SK-N-SH (cell line): ENCODE data around the gene CUBN. TPM values are rescaled to one million over a fixed set of nuclear protein-coding genes. Genes with fewer than 3 reads are reported as not detected.

Experiments
- CTCF ChIA-PET: fragments of 300-600, 350-600 bp; formaldehyde crosslinking; extraction: SDS; loops from one replicate; lab custom pipeline; 2021; lab: Yijun Ruan, JAX
- POLR2A ChIA-PET: fragments of 350-600 bp; sonication (Branson Sonifier 250); formaldehyde crosslinking; extraction: SDS; loops from one replicate; lab custom pipeline; 2020; ENCODE audit warnings: antibody characterized with exemption, inconsistent platforms; lab: Yijun Ruan, JAX
- DNase-seq: peaks from one replicate; pipeline ENCODE4 v3.0.0; 2012
- H2AFZ ChIP-seq: fragments of 200-600 bp; sonication (generic); 2 replicates; pipeline ENCODE4 v1.8.1; 2016; ENCODE audit warnings: antibody characterized with exemption, mild to moderate bottlenecking, low read depth
- H3F3A ChIP-seq: fragments of 200-600 bp; sonication (generic); replicated peaks from 2 replicates; pipeline ENCODE3; 2016; ENCODE audit warnings: antibody characterized with exemption, mild to moderate bottlenecking; ENCODE audit not compliant: insufficient read depth
- H3K27ac ChIP-seq, 2 experiments: fragments of 200-500 bp in 1 of 2; fragments of 200-600 bp in 1 of 2; sonication (Bioruptor generic) in 1 of 2; sonication (generic), shearing (Covaris generic) in 1 of 2; 2 replicates each; pipeline versions ENCODE4 v1.5.1 to v1.6.1; 2014 to 2016; ENCODE audit warnings: low read depth in 2 of 2, inconsistent platforms in 1 of 2, low read length in 1 of 2, mild to moderate bottlenecking in 1 of 2, mixed read lengths in 1 of 2
- H3K27me3 ChIP-seq: fragments of 200-600 bp; sonication (generic), shearing (Covaris generic); 2 replicates; pipeline ENCODE4 v1.6.1; 2016; ENCODE audit warnings: mixed run types; ENCODE audit not compliant: insufficient read depth
- H3K36me3 ChIP-seq, 2 experiments: fragments of 200-500 bp in 1 of 2; fragments of 200-600 bp in 1 of 2; sonication (Bioruptor generic) in 1 of 2; sonication (generic) in 1 of 2; replicated peaks in 1 of 2; 2 replicates each; pipeline versions ENCODE3 to v1.5.1; 2014 to 2016; ENCODE audit warnings: low read length in 1 of 2, mild to moderate bottlenecking in 1 of 2; ENCODE audit not compliant: insufficient read depth in 2 of 2, control insufficient read depth in 1 of 2
- H3K4me1 ChIP-seq, 2 experiments: fragments of 200-500 bp in 1 of 2; fragments of 200-600 bp in 1 of 2; sonication (Bioruptor generic) in 1 of 2; sonication (generic), shearing (Covaris generic) in 1 of 2; 2 replicates each; pipeline versions ENCODE4 v1.5.1 to v1.6.1; 2014 to 2016; ENCODE audit warnings: low read depth in 1 of 2, low read length in 1 of 2, mixed run types in 1 of 2; ENCODE audit not compliant: insufficient read depth in 2 of 2, control insufficient read depth in 1 of 2
- H3K4me2 ChIP-seq: fragments of 200-600 bp; sonication (generic), shearing (Covaris generic); 2 replicates; pipeline ENCODE4 v1.6.1; 2017; ENCODE audit warnings: mixed run types
- H3K4me3 ChIP-seq, 2 experiments: fragments of 200-500 bp in 1 of 2; fragments of 200-600 bp in 1 of 2; sonication (Bioruptor generic) in 1 of 2; sonication (generic), shearing (Covaris generic) in 1 of 2; 2 replicates each; pipeline versions ENCODE4 v1.5.1 to v1.8.1; 2014 to 2016; ENCODE audit warnings: low read depth in 2 of 2, inconsistent platforms in 1 of 2, low read length in 1 of 2, mild to moderate bottlenecking in 1 of 2, mixed read lengths in 1 of 2, moderate library complexity in 1 of 2
- H3K79me2 ChIP-seq: fragments of 200-600 bp; sonication (generic); 2 replicates; pipeline ENCODE4 v1.8.1; 2017; ENCODE audit warnings: mild to moderate bottlenecking; ENCODE audit not compliant: insufficient read depth
- H3K9ac ChIP-seq: fragments of 200-600 bp; sonication (generic); 2 replicates; pipeline ENCODE4 v1.6.1; 2017; ENCODE audit warnings: mixed run types
- H3K9me2 ChIP-seq: fragments of 200-600 bp; sonication (generic); 2 replicates; pipeline ENCODE4 v1.6.1; 2017; ENCODE audit warnings: mixed run types
- H3K9me3 ChIP-seq: fragments of 200-600 bp; sonication (generic); 2 replicates; pipeline ENCODE4 v1.6.1; 2017; ENCODE audit warnings: mixed run types, mild to moderate bottlenecking, moderate library complexity
- H4K20me1 ChIP-seq: fragments of 200-600 bp; sonication (generic); 2 replicates; pipeline ENCODE4 v1.6.1; 2017; ENCODE audit warnings: mild to moderate bottlenecking, mixed run types; ENCODE audit not compliant: insufficient read depth
- CHD2 ChIP-seq: fragments of 150-350 bp; IDR thresholded peaks from 2 replicates; pipeline ENCODE4 v1.6.1; 2018; ENCODE audit warnings: low read length; ENCODE audit not compliant: partially characterized antibody
- EP300 ChIP-seq, 2 experiments: IDR thresholded peaks; 2 replicates each; pipeline versions ENCODE4 v1.4.0 to v1.6.1; 2012; ENCODE audit warnings: borderline replicate concordance in 1 of 2, low read depth in 1 of 2, low read length in 1 of 2
- EZH2phosphoT487 ChIP-seq: fragments of 200-600 bp; sonication (generic); IDR thresholded peaks from 2 replicates; pipeline ENCODE4 v1.6.1; 2017; ENCODE audit warnings: low read depth, mixed run types, mild to moderate bottlenecking, antibody characterized with exemption, moderate library complexity, borderline replicate concordance
- FOXJ3 ChIP-seq: sonication (generic); formaldehyde crosslinking; IDR thresholded peaks from 2 replicates; pipeline ENCODE4 v1.5.1; 2020; ENCODE audit warnings: mild to moderate bottlenecking, missing genetic modification reagents
- GABPA ChIP-seq: IDR thresholded peaks from 2 replicates; pipeline ENCODE4 v1.4.0; 2012; ENCODE audit warnings: low read depth, mild to moderate bottlenecking
- JUND ChIP-seq: IDR thresholded peaks from 2 replicates; pipeline ENCODE4 v1.4.0; 2012
- MAX ChIP-seq: IDR thresholded peaks from 2 replicates; pipeline ENCODE4 v1.4.0; 2012; ENCODE audit warnings: low read depth
- NFIC ChIP-seq: IDR thresholded peaks from 2 replicates; pipeline ENCODE4 v1.4.0; 2012; ENCODE audit warnings: borderline replicate concordance
- NRF1 ChIP-seq: IDR thresholded peaks from 2 replicates; pipeline ENCODE4 v1.6.1; 2012; ENCODE audit warnings: low read depth, mild to moderate bottlenecking, low read length
- RCOR1 ChIP-seq: fragments of 150-350 bp; IDR thresholded peaks from 2 replicates; pipeline ENCODE4 v1.6.1; 2017; ENCODE audit warnings: antibody characterized with exemption, low read length
- RFX5 ChIP-seq: IDR thresholded peaks from 2 replicates; pipeline ENCODE4 v1.6.1; 2012; ENCODE audit warnings: mild to moderate bottlenecking, improper control_type of control experiment, low read length
- RXRA ChIP-seq: IDR thresholded peaks from 2 replicates; pipeline ENCODE4 v1.4.0; 2012; ENCODE audit warnings: low read depth, mild to moderate bottlenecking, borderline replicate concordance
- SMC3 ChIP-seq: IDR thresholded peaks from 2 replicates; pipeline ENCODE4 v1.6.1; 2012; ENCODE audit warnings: low read depth, low read length, improper control_type of control experiment
- TAF1 ChIP-seq: IDR thresholded peaks from 2 replicates; pipeline ENCODE4 v1.6.1; 2012; ENCODE audit warnings: low read depth, mild to moderate bottlenecking, low read length, moderate library complexity, borderline replicate concordance
- TCF12 ChIP-seq: IDR thresholded peaks from 2 replicates; pipeline ENCODE4 v1.4.0; 2012
- TEAD4 ChIP-seq: IDR thresholded peaks from 2 replicates; pipeline ENCODE4 v1.4.0; 2012; ENCODE audit warnings: mild to moderate bottlenecking, borderline replicate concordance; ENCODE audit not compliant: insufficient read depth
- WGBS: methylation state at CpG from one replicate; pipeline ENCODE4 v1.1.6; 2017; ENCODE audit warnings: low lambda C conversion rate; 5-methylcytosine and 5-hydroxymethylcytosine counted together
- polyA plus RNA-seq, 3 experiments: library from polyadenylated mRNA; depleted of rRNA; stranded (reverse); fragments of >200 nt; gene quantifications; 2 replicates each; pipeline ENCODE4 v1.2.3, GENCODE V29; 2012

Gene CUBN
- polyA plus RNA-seq, 1 of the 3 experiments (the other 2 are of a cell fraction): 2.4 TPM

DNA sequence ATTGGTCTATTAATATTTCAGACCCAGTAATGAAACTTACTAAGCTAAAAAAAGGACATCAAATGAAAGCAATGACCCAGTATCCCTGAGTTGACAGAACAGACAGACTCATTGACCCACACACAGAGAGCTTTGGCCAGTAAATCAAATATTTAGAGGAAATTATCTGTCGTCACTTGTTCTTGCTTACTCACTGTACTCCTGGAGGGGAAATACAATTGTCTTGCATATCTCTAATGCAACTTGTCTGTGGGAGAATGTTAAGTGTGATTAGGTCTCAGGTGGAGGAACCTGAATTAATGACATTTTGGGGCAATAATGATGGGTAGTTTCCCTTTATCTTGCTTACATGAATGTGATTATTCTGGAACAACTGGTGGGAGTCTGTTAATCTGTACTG lies 80.4 kb downstream of the CUBN start:
- Histone ChIP-seq H3K36me3 (peaks cover 0 to 11% of the 10 kb centered on the region in 2 experiments), H3K79me2 (no peaks in the 10 kb centered on the region), H2AFZ (no peak overlapping the region), H3K4me1 (peaks cover 0 to 7% of the 10 kb centered on the region in 2 experiments; a peak in 1 of 4 replicates), H3K27me3 (no peaks in the 10 kb centered on the region), H3K9me3 (peaks cover 19% of the 10 kb centered on the region; the same call in 1 of the 2 replicates), H4K20me1 (no peaks in the 10 kb centered on the region), H3K9me2 (no peaks in the 10 kb centered on the region), H3K4me2 (no peak overlapping the region), H3F3A (peaks cover 8% of the 10 kb centered on the region), H3K4me3 (no peak overlapping the region), H3K27ac (no peak overlapping the region), H3K9ac (no peak overlapping the region)
- DNase-seq: no peak
- CTCF ChIA-PET: no interaction called here
- TF ChIP-seq RFX5 (no peak), NFIC (no peak), TAF1 (no peak), SMC3 (no peak), CHD2 (no peak), RCOR1 (no peak), FOXJ3 (CRISPR knock-in tag) (no peak), EP300 (IDR thresholded peaks at IDR 0.05; ENCODE audit: borderline replicate concordance in 1 of 2, low read depth in 1 of 2, low read length in 1 of 2) (no peak), GABPA (no peak), TCF12 (no peak), JUND (no peak), EZH2phosphoT487 (no peak), MAX (no peak), NRF1 (no peak)
- WGBS: 81% methylated on average over 1 of the region's 1 CpG
- POLR2A ChIA-PET: no interaction called here

DNA sequence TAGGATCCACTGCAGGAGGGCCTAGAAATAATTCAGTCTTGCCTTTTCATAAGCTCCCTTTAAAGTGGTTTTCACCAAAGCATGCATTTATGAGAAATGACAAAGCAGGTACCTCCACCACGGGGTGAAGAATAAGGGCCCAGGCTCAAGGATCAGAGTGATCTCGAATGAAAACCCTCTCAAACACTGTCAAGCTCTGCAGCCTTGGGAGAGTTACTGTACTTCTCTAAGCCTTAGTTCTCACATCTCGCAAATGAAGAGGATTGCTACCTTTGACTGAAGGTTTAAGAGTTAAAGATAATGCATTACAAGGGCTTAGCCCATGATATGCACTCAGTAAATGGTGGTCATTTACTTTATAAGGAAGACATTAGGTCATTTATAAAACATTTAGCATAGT lies 81.7 kb downstream of the CUBN start:
- peaks cover 8% of the 10 kb centered on the region for H3F3A ChIP-seq
- H3K9me2 ChIP-seq: no peaks in the 10 kb centered on the region
- H3K4me1 ChIP-seq: peaks cover 0 to 7% of the 10 kb centered on the region in 2 experiments; a peak in 1 of 4 replicates
- H3K9ac ChIP-seq: no peak overlapping the region
- no peak overlapping the region for H3K27ac ChIP-seq
- ChIA-PET POLR2A (no interaction called here), CTCF (interaction anchor here (0.7 kb wide), 1 partner anchor 414 kb away, joined by 3 read pairs; no protein-coding TSS in a partner anchor)
- no peaks in the 10 kb centered on the region for H4K20me1 ChIP-seq
- H3K79me2 ChIP-seq: no peaks in the 10 kb centered on the region
- no peak overlapping the region for H3K4me2 ChIP-seq
- no peak overlapping the region for H3K4me3 ChIP-seq
- H2AFZ ChIP-seq: no peak overlapping the region
- no peaks in the 10 kb centered on the region for H3K27me3 ChIP-seq
- TF ChIP-seq GABPA: no peak
- TF ChIP-seq RXRA: no peak
- no peak for TF ChIP-seq EZH2phosphoT487
- no peak for TF ChIP-seq TEAD4
- TF ChIP-seq, all 33 proteins: peak for 0
- peaks cover 10% of the 10 kb centered on the region; the same call in 1 of the 2 replicates for H3K9me3 ChIP-seq
- WGBS: 89% methylated on average over 3 of the region's 3 CpGs
- DNase-seq: no peak
- H3K36me3 ChIP-seq: peaks cover 0 to 4% of the 10 kb centered on the region in 2 experiments
